HG02798 (cell line): ENCODE data around the gene WTIP.
"Not testable (repeated sequence)": the region's sequence is repeated elsewhere in the genome, so short reads cannot be mapped to it uniquely, and the experiment has no call there.

Source experiments
- ATAC-seq: cut with Tn5 transposase; IDR thresholded peaks from one replicate; pipeline ENCODE4 v1.9.1; 2021; ENCODE audit warnings: mild to moderate bottlenecking; ENCODE audit not compliant: unreplicated experiment, poor library complexity

The WTIP gene

DNA sequence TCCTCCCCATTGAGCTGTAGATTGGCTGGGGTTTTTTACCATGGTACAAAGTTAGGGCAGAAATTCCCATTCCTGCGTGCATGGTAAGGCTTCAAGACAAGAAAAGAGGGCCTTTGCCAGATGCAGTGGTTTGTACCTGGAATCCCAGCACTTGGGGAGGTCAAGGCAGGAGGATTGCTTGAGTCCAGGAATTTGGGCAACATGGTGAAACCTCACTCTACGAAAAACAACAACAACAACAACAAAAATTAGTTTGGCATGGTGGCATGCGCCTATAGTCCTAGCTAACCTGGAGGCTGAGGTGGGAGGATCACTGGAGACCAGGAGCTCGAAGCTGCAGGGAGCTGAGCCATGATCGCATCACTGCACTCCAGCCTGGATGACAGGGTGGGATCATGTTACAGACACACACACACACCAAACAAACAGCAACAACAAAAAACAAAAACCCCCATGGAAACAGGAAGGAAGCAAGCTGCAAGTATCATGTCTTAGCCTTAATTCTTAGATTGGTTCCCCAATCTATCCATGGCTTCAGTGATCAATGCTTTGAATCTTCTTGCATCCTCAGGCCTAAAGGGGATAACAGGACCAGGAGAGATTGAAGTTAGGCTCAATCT lies 5.5 kb upstream of the WTIP start:
- ATAC-seq: no peak

DNA sequence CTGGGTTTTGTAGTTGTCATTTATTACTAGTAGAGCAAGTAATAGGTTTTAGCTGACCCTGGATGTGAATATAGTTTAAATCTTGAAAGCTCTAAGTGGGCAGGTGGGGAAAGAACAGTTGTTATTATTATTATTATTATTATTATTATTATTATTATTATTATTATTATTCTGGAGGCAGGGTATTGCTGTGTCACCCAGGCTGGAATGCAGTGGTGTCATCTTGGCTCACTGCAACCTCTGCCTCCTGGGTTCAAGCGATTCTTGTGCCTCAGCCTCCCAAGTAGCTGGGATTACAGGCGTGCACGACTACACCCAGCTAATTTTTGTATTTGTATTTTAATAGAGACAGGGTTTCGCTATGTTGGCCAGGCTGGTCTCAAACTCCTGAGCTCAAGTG lies 3.1 kb upstream of the WTIP start:
- ATAC-seq: not testable (repeated sequence)

DNA sequence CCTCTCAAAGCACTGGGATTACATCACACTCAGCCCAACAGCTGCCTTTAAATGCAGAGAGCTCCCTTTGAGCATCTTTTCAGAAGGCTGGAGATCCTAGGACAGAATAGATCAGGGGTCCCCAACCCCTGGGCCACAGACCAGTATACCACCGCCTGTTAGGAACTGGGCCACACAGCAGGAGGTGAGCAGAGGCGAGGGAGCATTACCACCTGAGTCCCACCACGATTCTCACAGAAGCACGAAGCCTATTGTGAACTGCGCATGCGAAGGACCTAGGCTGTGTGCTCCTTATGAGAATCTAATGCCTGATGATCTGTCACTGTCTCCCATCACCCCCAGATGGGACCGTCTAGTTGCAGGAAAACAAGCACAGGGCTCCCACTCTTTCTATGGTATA lies 2.2 kb upstream of the WTIP start:
- ATAC-seq: no peak

DNA sequence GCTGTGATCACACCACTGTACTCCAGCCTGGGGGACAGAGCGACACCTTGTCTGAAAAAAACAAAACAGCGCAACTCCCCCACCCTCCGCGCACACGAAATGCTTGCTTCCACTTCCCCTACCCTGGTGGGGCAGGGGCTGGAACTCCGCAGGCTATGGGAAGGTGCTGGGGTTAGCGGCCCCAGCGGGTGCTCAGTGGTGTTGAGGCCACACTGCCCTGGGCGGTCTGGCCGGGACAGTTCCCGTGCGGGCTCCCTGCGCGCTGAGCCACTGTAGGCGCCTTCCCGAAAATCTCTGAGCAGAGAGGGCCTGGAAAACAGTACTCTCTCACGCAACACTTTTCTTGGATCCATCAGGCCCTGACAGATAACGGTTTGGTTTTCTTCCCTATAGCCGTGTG lies 1.1 kb upstream of the WTIP start:
- ATAC-seq: no peak

DNA sequence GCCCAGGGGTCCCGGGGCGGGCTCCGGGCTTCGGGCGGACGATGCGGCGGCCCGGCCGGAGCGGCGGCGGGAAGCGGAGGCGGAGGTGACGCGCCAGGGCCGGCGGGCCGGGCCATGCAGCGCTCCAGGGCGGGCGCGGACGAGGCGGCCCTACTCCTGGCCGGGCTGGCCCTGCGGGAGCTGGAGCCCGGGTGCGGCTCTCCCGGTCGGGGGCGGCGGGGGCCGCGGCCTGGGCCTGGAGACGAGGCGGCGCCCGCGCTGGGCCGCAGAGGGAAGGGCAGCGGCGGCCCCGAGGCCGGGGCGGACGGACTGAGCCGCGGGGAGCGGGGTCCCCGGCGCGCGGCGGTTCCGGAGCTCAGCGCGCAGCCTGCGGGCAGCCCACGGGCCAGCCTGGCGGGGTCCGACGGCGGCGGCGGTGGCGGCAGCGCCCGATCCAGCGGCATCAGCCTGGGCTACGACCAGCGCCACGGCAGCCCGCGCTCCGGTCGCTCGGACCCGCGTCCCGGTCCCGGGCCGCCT lies 362 bp downstream of the WTIP start:
- no peak for ATAC-seq

GRCh38 chr19:34482380-34483250 lies 1.1 kb downstream of the WTIP start:
- no peak for ATAC-seq

- no peak for ATAC-seq
These were observed 2.8 kb downstream of the WTIP start for GRCh38 chr19:34484328-34484727.

- ATAC-seq: no peak
These were observed 4.3 kb downstream of the WTIP start for GRCh38 chr19:34485831-34486230.

GRCh38 chr19:34487651-34488051 lies 6.1 kb downstream of the WTIP start:
- no peak for ATAC-seq

DNA sequence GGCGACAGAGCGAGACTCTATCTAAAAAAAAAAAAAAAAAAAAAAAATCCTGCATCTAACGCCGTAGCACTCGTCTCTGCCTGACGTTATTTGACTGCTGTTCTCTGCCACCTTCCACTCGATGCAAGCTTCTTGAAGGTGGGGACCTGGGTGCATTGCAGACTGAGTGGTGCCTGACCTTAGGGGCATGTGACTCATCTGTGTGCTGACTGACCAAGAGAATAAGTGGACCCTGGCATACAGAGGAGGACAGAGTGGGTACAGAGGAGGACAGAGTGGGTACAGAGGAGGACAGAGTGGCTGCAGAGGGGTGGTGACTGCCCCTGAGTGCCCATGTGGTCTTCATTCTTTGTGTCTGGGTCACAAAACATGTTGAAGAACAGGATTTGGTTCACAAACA lies 7.6 kb downstream of the WTIP start:
- no peak for ATAC-seq

DNA sequence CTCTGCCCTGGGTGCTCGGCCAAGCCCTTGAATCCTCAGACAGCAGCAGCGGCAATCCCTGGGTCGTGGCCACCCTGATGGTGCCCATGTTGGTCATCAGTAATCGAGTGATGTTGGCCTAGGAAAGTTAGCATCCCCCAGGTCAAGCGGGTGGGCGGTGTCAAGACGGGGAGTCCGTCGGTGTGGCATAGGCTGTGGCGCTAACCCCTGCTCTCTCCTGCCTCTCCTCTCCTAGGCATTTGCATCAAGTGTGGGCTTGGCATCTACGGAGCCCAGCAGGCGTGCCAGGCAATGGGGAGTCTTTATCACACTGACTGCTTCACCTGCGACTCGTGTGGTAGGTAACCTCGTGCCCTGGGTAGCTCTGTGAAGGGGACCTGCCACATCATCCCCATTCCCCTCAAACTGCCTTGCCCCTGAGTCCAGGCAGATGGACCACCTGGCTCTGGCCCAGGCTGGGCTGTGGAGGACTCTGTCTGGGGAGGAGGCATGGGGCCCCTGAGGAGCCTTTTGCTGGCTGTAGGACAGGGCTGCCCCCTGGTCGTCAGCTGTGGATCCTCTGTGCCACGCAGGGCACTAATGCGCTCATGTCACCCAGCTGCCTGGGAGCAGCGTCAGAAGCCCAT lies 8.7 kb downstream of the WTIP start:
- ATAC-seq: no peak

- ATAC-seq: no peak
These were observed 11.6 kb downstream of the WTIP start for GRCh38 chr19:34493038-34493648.

DNA sequence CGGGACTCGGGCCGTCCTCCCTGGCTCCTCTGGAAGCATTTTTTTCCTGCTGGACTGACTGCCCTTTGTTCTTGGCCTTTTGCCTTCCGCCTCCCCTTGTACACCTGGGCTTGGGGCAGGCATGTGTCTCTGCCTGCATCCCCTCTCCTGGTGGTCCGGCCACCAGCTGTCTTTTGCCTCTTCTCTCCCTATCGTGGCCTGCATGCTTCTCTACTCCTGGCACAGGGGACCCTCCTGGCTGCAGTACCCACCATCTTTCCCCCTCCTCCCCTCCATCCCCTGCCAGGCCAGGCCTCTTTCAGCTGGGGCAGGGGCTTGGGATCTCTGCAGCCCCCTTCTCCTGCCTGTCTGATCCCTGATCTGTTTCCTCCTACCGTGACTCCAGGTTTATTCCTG lies 12.1 kb downstream of the WTIP start:
- ATAC-seq: no peak

DNA sequence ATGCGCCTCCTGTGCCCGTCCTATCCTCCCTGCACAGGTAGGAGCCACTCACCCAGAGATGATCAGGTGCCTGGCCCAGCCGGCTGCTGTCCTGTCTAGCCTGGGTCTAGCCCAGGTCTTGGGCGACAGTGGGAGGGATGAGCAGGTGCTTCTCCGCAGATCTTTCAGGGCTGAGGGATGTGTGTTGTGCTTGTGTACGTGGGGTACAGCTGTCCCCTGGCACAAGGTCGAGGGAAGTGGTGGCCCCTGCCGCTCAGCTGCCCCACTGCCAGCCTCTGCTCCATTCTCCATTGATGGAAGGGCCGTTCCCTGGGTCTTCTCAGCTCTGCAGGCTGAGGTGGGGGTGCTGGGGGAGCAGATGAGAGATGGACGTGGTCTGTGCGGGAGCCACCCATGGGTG lies 13.0 kb downstream of the WTIP start:
- ATAC-seq: no peak

GRCh38 chr19:34495416-34495815 lies 13.9 kb downstream of the WTIP start:
- no peak for ATAC-seq

DNA sequence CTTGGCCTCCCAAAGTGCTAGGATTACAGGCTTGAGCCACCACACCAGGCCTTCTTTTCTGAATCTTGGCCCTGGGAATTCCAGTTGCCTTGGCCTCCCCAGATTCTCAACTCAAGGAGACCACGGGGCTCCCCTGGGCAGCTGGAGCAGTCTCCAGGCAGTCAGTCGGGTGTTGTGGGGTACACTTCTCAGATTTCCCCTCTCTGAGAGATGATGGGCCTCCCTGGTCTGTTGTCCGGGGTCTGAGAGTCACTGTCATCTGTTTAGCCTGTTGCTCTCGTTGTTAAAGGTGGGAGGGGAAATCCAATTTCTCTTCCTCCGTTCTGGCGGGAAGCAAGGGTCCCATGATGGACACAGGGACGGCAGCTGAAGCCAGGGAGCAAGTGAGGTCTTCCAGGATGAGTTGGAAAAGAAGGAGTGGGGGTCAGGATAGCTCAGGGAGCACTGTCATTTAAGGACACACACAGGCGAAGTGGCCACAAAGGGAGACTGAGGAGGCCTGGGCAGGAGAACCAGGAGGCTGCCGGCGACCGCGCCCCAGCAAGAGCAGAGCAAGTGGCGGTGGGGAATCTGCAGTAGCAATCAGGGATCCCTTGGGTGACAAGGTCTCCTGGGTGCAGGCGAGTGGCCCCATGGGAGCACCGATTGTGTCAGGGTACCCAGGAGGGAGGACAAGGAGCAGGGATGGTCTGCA lies 15.7 kb downstream of the WTIP start:
- ATAC-seq: no peak

- ATAC-seq: no peak
These were observed 17.7 kb downstream of the WTIP start for GRCh38 chr19:34499155-34499834.

GRCh38 chr19:34500656-34501120 lies 19.1 kb downstream of the WTIP start:
- no peak for ATAC-seq
